Right atrium auricular region (tissue), 2 donors: ENCODE data around the gene C1QB. TPM values are rescaled to one million over a fixed set of nuclear protein-coding genes. Genes with fewer than 3 reads are reported as not detected.
A peak's percentile ranks its signal among the peaks of the same experiment; 100 is the strongest.

Source experiments
- DNase-seq: peaks from one replicate; pipeline ENCODE4 v3.0.0-alpha.2; 2019; ENCODE audit warnings: low spot score
- H3K27ac ChIP-seq, 2 donors: fragments of 200-600 bp; sonication (generic); 1 replicate in 1 of 2; 2 replicates in 1 of 2; pipeline ENCODE4 v1.5.1; 2016 to 2019
- H3K27me3 ChIP-seq, 2 donors: fragments of 200-600 bp; sonication (generic); one replicate each; pipeline versions ENCODE4 v1.5.1 to v1.6.0; 2017 to 2019
- H3K36me3 ChIP-seq: fragments of 200-600 bp; sonication (generic); one replicate; pipeline ENCODE4 v1.5.1; 2016
- H3K4me1 ChIP-seq, 2 donors: fragments of 200-600 bp; sonication (generic); one replicate each; pipeline versions ENCODE4 v1.5.1 to v1.6.0; 2017 to 2019
- H3K4me3 ChIP-seq, 2 donors: fragments of 200-600 bp; sonication (generic); 1 replicate in 1 of 2; 2 replicates in 1 of 2; pipeline ENCODE4 v1.5.1; 2017 to 2019; ENCODE audit warnings: mild to moderate bottlenecking in 1 of 2, moderate library complexity in 1 of 2
- H3K9me3 ChIP-seq, 2 donors: fragments of 200-600 bp; sonication (generic); one replicate each; pipeline ENCODE4 v1.5.1; 2019
- CTCF ChIP-seq, 2 donors: fragments of 200-600 bp; sonication (generic); IDR thresholded peaks; one replicate each; pipeline ENCODE4 v1.5.1; 2019; ENCODE audit warnings: antibody characterized with exemption in 2 of 2
- total RNA-seq, 2 donors: library from RNA; depleted of rRNA; stranded (reverse); fragments of >200 nt; gene quantifications; one replicate each; pipeline ENCODE4 v1.1.0, GENCODE V29; 2016

Gene C1QB
- total RNA-seq, 2 donors from 2014 or later: 82.5 to 262 TPM

- DNase-seq: no peak
- H3K27me3 ChIP-seq: no peaks in the 10 kb centered on the region
These were observed 17.6 kb upstream of the C1QB start for GRCh38 chr1:22635436-22635835.

GRCh38 chr1:22636353-22636752, 16.7 kb upstream of the C1QB start, which contains the start of gene C1QA:
TSS of gene C1QA (plus strand) at chr1:22636628. CDS start at chr1:22637617, 989 bp downstream.
- Histone ChIP-seq H3K27me3 (no peaks in the 10 kb centered on the region), H3K9me3 (no peaks in the 10 kb centered on the region), H3K4me3 (peak within 1 kb of the TSS; percentile 9 to 32), H3K36me3 (no peaks in the 10 kb centered on the region), H3K4me1 (no peaks in the 10 kb centered on the region), H3K27ac (no peak within 1 kb of the TSS)
- DNase-seq: peak; percentile 62
- no peak for TF ChIP-seq CTCF (IDR thresholded peaks at IDR 0.05)

More at GRCh38 chr1:22635436-22635835, 17.6 kb upstream of the C1QB start:
- H3K9me3 ChIP-seq: no peaks in the 10 kb centered on the region
- no peak overlapping the region for H3K27ac ChIP-seq
- no peak overlapping the region for H3K4me3 ChIP-seq
- H3K4me1 ChIP-seq: no peaks in the 10 kb centered on the region
- no peak for TF ChIP-seq CTCF (IDR thresholded peaks at IDR 0.05)
- no peaks in the 10 kb centered on the region for H3K36me3 ChIP-seq

- TF ChIP-seq CTCF (IDR thresholded peaks at IDR 0.05): no peak
- peaks cover 0 to 2% of the 10 kb centered on the region in 2 donors for H3K4me1 ChIP-seq
- no peaks in the 10 kb centered on the region for H3K27me3 ChIP-seq
- H3K9me3 ChIP-seq: no peaks in the 10 kb centered on the region
- H3K36me3 ChIP-seq: no peaks in the 10 kb centered on the region
- peak overlapping the region; percentile 9 to 32 for H3K4me3 ChIP-seq
- no peak for DNase-seq
- H3K27ac ChIP-seq: no peak overlapping the region
These were observed 16.1 kb upstream of the C1QB start for GRCh38 chr1:22636927-22637326.

GRCh38 chr1:22637907-22638445, 15.1 kb upstream of the C1QB start:
- Histone ChIP-seq H3K27ac (no peak overlapping the region), H3K27me3 (no peaks in the 10 kb centered on the region), H3K4me3 (peak overlapping the region in 1 of 2 donors; percentile 32), H3K9me3 (no peaks in the 10 kb centered on the region), H3K36me3 (no peaks in the 10 kb centered on the region), H3K4me1 (peaks cover 0 to 6% of the 10 kb centered on the region in 2 donors)
- DNase-seq: no peak
- no peak for TF ChIP-seq CTCF (IDR thresholded peaks at IDR 0.05)

GRCh38 chr1:22638476-22639234, 14.4 kb upstream of the C1QB start:
- no peak overlapping the region for H3K27ac ChIP-seq
- no peak for DNase-seq
- no peak for TF ChIP-seq CTCF (IDR thresholded peaks at IDR 0.05)
- no peaks in the 10 kb centered on the region for H3K9me3 ChIP-seq
- no peaks in the 10 kb centered on the region for H3K36me3 ChIP-seq
- no peaks in the 10 kb centered on the region for H3K27me3 ChIP-seq
- peaks cover 0 to 6% of the 10 kb centered on the region in 2 donors for H3K4me1 ChIP-seq
- peak overlapping the region in 1 of 2 donors; percentile 32 for H3K4me3 ChIP-seq
